ENCODE measurements around the gene ACSL1. TPM values are rescaled to one million over a fixed set of nuclear protein-coding genes. Genes with fewer than 3 reads are reported as not detected.
"Not testable (repeated sequence)": the region's sequence is repeated elsewhere in the genome, so short reads cannot be mapped to it uniquely, and the experiment has no call there.

Gene ACSL1
- total and polyA plus RNA-seq, 12 donors, result 127 to 526 (median 239) TPM

- intact Hi-C loops (cut with DNase I), result loop anchor here in 2 of 10 donors (10.0 kb wide), 2 partner anchors 164 to 354 kb away; no protein-coding TSS in a partner anchor
- no peak for DNase-seq
- H3K9me3 ChIP-seq, result peaks cover 0 to 6% (median 0%) of the 10 kb centered on the region in 11 donors
- no peaks in the 10 kb centered on the region for H3K36me3 ChIP-seq
- no peak overlapping the region for H3K27ac ChIP-seq
- TF ChIP-seq CTCF (IDR thresholded peaks at IDR 0.05), result no peak
- 95 to 98% methylated on average over 17 to 20 of the region's 20 CpGs for WGBS, 2 donors
- H3K27me3 ChIP-seq, result no peaks in the 10 kb centered on the region
- H3K4me3 ChIP-seq, result no peak overlapping the region
- peaks cover 0 to 8% (median 5%) of the 10 kb centered on the region in 9 donors for H3K4me1 ChIP-seq
- peak in 1 of 8 donors; percentile 68 for ATAC-seq
These were observed 84.8 kb downstream of the ACSL1 start for GRCh38 chr4:184740980-184741391.

GRCh38 chr4:184739575-184739974, 86.2 kb downstream of the ACSL1 start:
- ATAC-seq, H3K27ac ChIP-seq, H3K4me3 ChIP-seq, H3K4me1 ChIP-seq, DNase-seq, H3K9me3 ChIP-seq, H3K27me3 ChIP-seq, H3K36me3 ChIP-seq: not testable (repeated sequence)
- intact Hi-C loops (cut with DNase I), result loop anchor here in 1 of 10 donors (10.0 kb wide), 1 partner anchor 95 kb away; the partner anchor contains the start of genes CASP3 and PRIMPOL
- 56 to 72% methylated on average over 1 of the region's 1 CpG for WGBS, 2 donors

- ATAC-seq (no peak), DNase-seq (no peak)
- no peak for TF ChIP-seq CTCF (IDR thresholded peaks at IDR 0.05)
- peaks cover 0 to 24% (median 15%) of the 10 kb centered on the region in 9 donors for H3K4me1 ChIP-seq
- no peaks in the 10 kb centered on the region for H3K9me3 ChIP-seq
- peak overlapping the region in 4 of 10 donors; percentile 67 to 84 (median 76) for H3K27ac ChIP-seq
- peak overlapping the region in 8 of 10 donors; percentile 69 to 98 (median 84) for H3K4me3 ChIP-seq
- H3K27me3 ChIP-seq, result no peaks in the 10 kb centered on the region
- 50 to 63% methylated on average over 6 of the region's 6 CpGs for WGBS, 2 donors
- H3K36me3 ChIP-seq, result no peaks in the 10 kb centered on the region
- intact Hi-C loops (cut with DNase I), result loop anchor here in 6 of 10 donors (2.0 to 10.0 kb wide), 4 partner anchors 82 to 90 kb away; partner anchors contain the start of genes CASP3 (in 4 of the 6) and PRIMPOL (in 4 of the 6)
These were observed 91.0 kb downstream of the ACSL1 start for GRCh38 chr4:184734758-184735157.

- no peaks in the 10 kb centered on the region for H3K9me3 ChIP-seq
- WGBS, 2 donors, result 0% methylated on average over 69 of the region's 69 CpGs
- DNase-seq, result peak; percentile 96
- intact Hi-C loops (cut with DNase I), result loop anchor here in 6 of 10 donors (2.0 to 10.0 kb wide), 4 partner anchors 82 to 89 kb away; partner anchors contain the start of genes CASP3 (in 4 of the 6) and PRIMPOL (in 4 of the 6)
- peaks cover 0 to 27% (median 15%) of the 10 kb centered on the region in 9 donors for H3K4me1 ChIP-seq
- H3K36me3 ChIP-seq, result peaks cover 0 to 2% (median 0%) of the 10 kb centered on the region in 9 donors
- ATAC-seq, result peak; percentile 98 to 99 (median 99)
- peak within 1 kb of the TSS in 9 of 10 donors; percentile 34 to 84 (median 63) for H3K27ac ChIP-seq
- no peaks in the 10 kb centered on the region for H3K27me3 ChIP-seq
- no peak for TF ChIP-seq CTCF (IDR thresholded peaks at IDR 0.05)
- H3K4me3 ChIP-seq, result peak within 1 kb of the TSS; percentile 52 to 98 (median 75)
These were observed 91.9 kb downstream of the ACSL1 start, which contains the start of gene CENPU for GRCh38 chr4:184733654-184734524. Gene CENPU, minus strand, starts transcription at chr4:184734096. Its CDS starts 34 bp downstream, at chr4:184734062.

Data from heart right ventricle (tissue), 16 donors.